Calu3 (cell line): Measurements from ENCODE around the gene ZIC4. TPM values are rescaled to one million over a fixed set of nuclear protein-coding genes. Genes with fewer than 3 reads are reported as not detected.

Experiments
- BruUV-seq: library from RNA; stranded (reverse); fragments of 400-500 nt; replicated peaks from 2 replicates; lab custom pipeline; 2021; lab: Mats Ljungman, UMichigan
- CTCF ChIA-PET: fragments of 300-600 bp; sonication (Branson Sonifier 250); formaldehyde crosslinking; loops from one replicate; lab custom pipeline; 2022; ENCODE audit warnings: antibody characterized with exemption; lab: Charles Lee
- DNase-seq: peaks from one replicate; pipeline ENCODE4 v3.0.0; 2022
- H3K27ac Mint-ChIP-seq: one replicate; pipeline ENCODE4 v1.8.0; 2022; ENCODE audit warnings: mixed read lengths; ENCODE audit not compliant: unreplicated experiment
- H3K27me3 Mint-ChIP-seq: one replicate; pipeline ENCODE4 v1.8.0; 2022; ENCODE audit warnings: mixed read lengths; ENCODE audit not compliant: unreplicated experiment
- H3K36me3 Mint-ChIP-seq: one replicate; pipeline ENCODE4 v1.8.0; 2022; ENCODE audit warnings: mild to moderate bottlenecking, moderate library complexity, mixed read lengths; ENCODE audit not compliant: insufficient read depth, unreplicated experiment
- H3K4me1 Mint-ChIP-seq: one replicate; pipeline ENCODE4 v1.8.0; 2022; ENCODE audit warnings: mild to moderate bottlenecking, low read depth, mixed read lengths; ENCODE audit not compliant: unreplicated experiment
- H3K4me3 Mint-ChIP-seq: one replicate; pipeline ENCODE4 v1.8.0; 2022; ENCODE audit warnings: mild to moderate bottlenecking, low read depth, moderate library complexity, mixed read lengths; ENCODE audit not compliant: unreplicated experiment
- H3K9me3 Mint-ChIP-seq: one replicate; pipeline ENCODE4 v1.8.0; 2022; ENCODE audit warnings: low read depth, mixed read lengths; ENCODE audit not compliant: unreplicated experiment
- CTCF ChIP-seq: fragments of 200-600 bp; IDR thresholded peaks from one replicate; pipeline ENCODE4 v1.8.0; 2022; ENCODE audit warnings: antibody characterized with exemption; ENCODE audit not compliant: unreplicated experiment
- intact Hi-C: fragments of 100-400 bp; cut with micrococcal nuclease; formaldehyde crosslinking; loops from one replicate; pipeline ENCODE4 v1.10.0; 2022; ENCODE audit not compliant: unreplicated experiment
- total RNA-seq: library from RNA; stranded (reverse); gene quantifications from 2 replicates; pipeline ENCODE4 v1.2.3, GENCODE V29; 2022

Gene ZIC4
- total RNA-seq, 1 experiment from 2014 or later, result not detected

- H3K27me3 Mint-ChIP-seq, result peaks cover 13% of the 10 kb centered on the region
- no peak overlapping the region for H3K27ac Mint-ChIP-seq
- no peak for TF ChIP-seq CTCF
- DNase-seq, result no peak
- BruUV-seq, result no TSS peak
- intact Hi-C loops, result loop anchor here (10.0 kb wide), 1 partner anchor 256 kb away; no protein-coding TSS in a partner anchor
- H3K9me3 Mint-ChIP-seq, result no peaks in the 10 kb centered on the region
- no peaks in the 10 kb centered on the region for H3K36me3 Mint-ChIP-seq
- H3K4me3 Mint-ChIP-seq, result no peak overlapping the region
- CTCF ChIA-PET, result interaction anchor here (0.5 kb wide), 1 partner anchor 1008 kb away, joined by 3 read pairs; no protein-coding TSS in a partner anchor
- peaks cover 12% of the 10 kb centered on the region for H3K4me1 Mint-ChIP-seq
Observed at GRCh38 chr3:147358144-147358992, 48.0 kb downstream of the ZIC4 start.

GRCh38 chr3:147356909-147357900, 49.1 kb downstream of the ZIC4 start:
- Mint-ChIP-seq H3K27me3 (peaks cover 13% of the 10 kb centered on the region), H3K4me3 (no peak overlapping the region), H3K4me1 (peaks cover 12% of the 10 kb centered on the region), H3K9me3 (no peaks in the 10 kb centered on the region), H3K36me3 (no peaks in the 10 kb centered on the region), H3K27ac (no peak overlapping the region)
- BruUV-seq, result no TSS peak
- intact Hi-C loops, result loop anchor here (10.0 kb wide), 1 partner anchor 258 kb away; no protein-coding TSS in a partner anchor
- CTCF ChIA-PET, result no interaction called here
- no peak for DNase-seq
- TF ChIP-seq CTCF, result no peak

- CTCF ChIA-PET, result no interaction called here
- intact Hi-C loops, result loop anchor here (10.0 kb wide), 1 partner anchor 258 kb away; no protein-coding TSS in a partner anchor
- no peak overlapping the region for H3K4me3 Mint-ChIP-seq
- no peak for DNase-seq
- no peaks in the 10 kb centered on the region for H3K9me3 Mint-ChIP-seq
- H3K27me3 Mint-ChIP-seq, result peaks cover 13% of the 10 kb centered on the region
- no peak for TF ChIP-seq CTCF
- no TSS peak for BruUV-seq
- no peak overlapping the region for H3K27ac Mint-ChIP-seq
- no peaks in the 10 kb centered on the region for H3K36me3 Mint-ChIP-seq
- peaks cover 12% of the 10 kb centered on the region for H3K4me1 Mint-ChIP-seq
Observed at GRCh38 chr3:147356145-147356908, 50.0 kb downstream of the ZIC4 start.
